NT2/D1 (cell line): ENCODE measurements around the gene MEI4.

ENCODE experiments used
- YY1 ChIP-seq: IDR thresholded peaks from 2 replicates; pipeline ENCODE4 v1.6.1; 2011; ENCODE audit not compliant: insufficient read length, insufficient read depth
- ZNF274 ChIP-seq: IDR thresholded peaks from 2 replicates; pipeline ENCODE4 v1.6.1; 2011; ENCODE audit warnings: mild to moderate bottlenecking, low read depth, low read length

- TF ChIP-seq YY1 (no peak), ZNF274 (no peak)
These were observed 18.7 kb upstream of the MEI4 start for GRCh38 chr6:77633993-77634715.
